Naive thymus-derived CD8-positive, alpha-beta T cell (primary cell): Measurements from ENCODE around the gene IFNL1. TPM values are rescaled to one million over a fixed set of nuclear protein-coding genes. Genes with fewer than 3 reads are reported as not detected.
A peak's percentile ranks its signal among the peaks of the same experiment; 100 is the strongest.
"Not testable (repeated sequence)": the region's sequence is repeated elsewhere in the genome, so short reads cannot be mapped to it uniquely, and the experiment has no call there.

ENCODE experiments used
- ATAC-seq, 2 donors: fragments of 150-1000 bp; cut with Tn5 transposase in 1 of 2; sonication (Bioruptor Pico), chemical (Tn5 transposase) in 1 of 2; 1 replicate in 1 of 2; 2 replicates in 1 of 2; pipeline ENCODE4 v1.10.0; 2021; ENCODE audit warnings: mild to moderate bottlenecking in 2 of 2, moderate library complexity in 2 of 2
- POLR2A ChIA-PET: fragments of 350-600 bp; sonication (Branson Sonifier 250); formaldehyde crosslinking; loops from one replicate; lab custom pipeline; 2021; ENCODE audit warnings: antibody characterized with exemption; lab: Charles Lee
- DNase-seq, 10 donors: peaks; one replicate each; pipeline versions ENCODE4 v3.0.0 to v3.0.0-alpha.2; 2020 to 2022
- H3K27ac Mint-ChIP-seq, 10 donors: one replicate each; pipeline ENCODE4 v1.8.0; 2020 to 2022; ENCODE audit warnings: mild to moderate bottlenecking in 10 of 10, mixed read lengths in 10 of 10, moderate library complexity in 4 of 10, inconsistent platforms in 1 of 10
- H3K27me3 Mint-ChIP-seq, 5 donors: one replicate each; pipeline ENCODE4 v1.8.0; 2021 to 2022; ENCODE audit warnings: mixed read lengths in 5 of 5
- H3K36me3 Mint-ChIP-seq, 3 donors: one replicate each; pipeline ENCODE4 v1.8.0; 2020 to 2022; ENCODE audit warnings: mixed read lengths in 3 of 3, mild to moderate bottlenecking in 2 of 3, inconsistent platforms in 1 of 3
- H3K4me1 Mint-ChIP-seq, 4 donors: one replicate each; pipeline ENCODE4 v1.8.0; 2021 to 2022; ENCODE audit warnings: mixed read lengths in 4 of 4
- H3K4me3 Mint-ChIP-seq, 10 donors: one replicate each; pipeline ENCODE4 v1.8.0; 2020 to 2022; ENCODE audit warnings: mild to moderate bottlenecking in 10 of 10, mixed read lengths in 10 of 10, moderate library complexity in 6 of 10, inconsistent platforms in 1 of 10
- H3K9me3 Mint-ChIP-seq, 9 donors: one replicate each; pipeline ENCODE4 v1.8.0; 2020 to 2022; ENCODE audit warnings: mixed read lengths in 9 of 9, mild to moderate bottlenecking in 3 of 9, inconsistent platforms in 1 of 9, moderate library complexity in 1 of 9
- polyA plus RNA-seq, 3 donors: library from polyadenylated mRNA; unstranded; fragments of 300-500 nt; fragmentation: Illumina TruSeq; gene quantifications; one replicate each; pipeline ENCODE4 v1.2.3, GENCODE V29; 2021
- total RNA-seq, 8 experiments: library from RNA in 2 of 8; stranded (reverse) in 2 of 8; gene quantifications; one replicate each; pipeline ENCODE4 v1.2.3 and lab custom pipeline; 2021 to 2026

The IFNL1 gene
- total and polyA plus RNA-seq, 5 experiments from 2014 or later: 0.65 TPM; not detected in 4

DNA sequence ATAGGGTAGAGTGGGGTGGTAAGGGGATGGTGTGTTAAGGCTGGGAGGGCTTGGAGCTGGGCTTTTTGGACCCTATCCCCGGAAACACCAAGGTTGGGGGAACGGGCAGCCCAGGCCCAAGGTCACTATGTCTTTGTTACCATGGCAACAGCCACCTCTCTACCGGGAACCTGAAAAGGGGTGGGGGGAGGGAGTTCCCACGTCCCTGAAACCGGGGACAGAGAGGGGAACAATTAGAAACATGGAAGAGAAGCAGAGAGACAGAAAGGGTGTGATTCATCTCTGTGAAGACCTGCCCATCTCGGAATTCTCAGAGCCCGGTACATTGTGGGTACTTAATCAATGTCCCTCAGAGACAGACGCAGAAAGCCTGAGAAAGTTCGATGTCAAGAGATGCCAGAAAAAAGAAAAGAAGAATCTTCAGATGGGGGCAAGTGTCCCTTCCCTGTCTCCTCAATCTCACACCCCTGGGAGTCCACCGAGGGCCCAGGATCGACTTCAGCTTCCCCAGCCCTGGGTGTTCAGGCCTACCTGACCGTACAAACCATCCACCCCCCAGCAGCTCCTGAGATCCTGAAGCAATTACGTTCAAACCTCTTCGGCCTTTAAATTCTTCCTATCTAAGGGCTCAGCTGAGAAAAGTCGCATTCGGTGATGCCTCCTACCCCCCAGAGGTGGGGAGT lies 31.3 kb downstream of the IFNL1 start:
- Mint-ChIP-seq H3K27me3 (no peaks in the 10 kb centered on the region), H3K4me3 (peak overlapping the region in 1 of 10 donors; percentile 52), H3K4me1 (peaks cover 27 to 62% (median 49%) of the 10 kb centered on the region in 4 donors), H3K27ac (peak overlapping the region in 7 of 10 donors; percentile 40 to 92 (median 78)), H3K36me3 (peaks cover 0 to 64% (median 7%) of the 10 kb centered on the region in 3 donors), H3K9me3 (no peaks in the 10 kb centered on the region)
- POLR2A ChIA-PET: interaction anchor here (0.6 to 1.5 kb wide), 7 partner anchors 8 to 205 kb away, joined by 3 to 8 read pairs (median 4); partner anchors contain the start of genes GMFG and SAMD4B
- peak in 1 of 2 donors; percentile 19 for ATAC-seq
- no peak for DNase-seq

- peaks cover 23 to 63% (median 50%) of the 10 kb centered on the region in 4 donors for H3K4me1 Mint-ChIP-seq
- POLR2A ChIA-PET: interaction anchor here (1.1 to 1.5 kb wide), 4 partner anchors 14 to 206 kb away, joined by 3 to 5 read pairs (median 4); partner anchors contain the start of gene SAMD4B
- H3K4me3 Mint-ChIP-seq: peak overlapping the region in 9 of 10 donors; percentile 14 to 74 (median 52)
- no peaks in the 10 kb centered on the region for H3K9me3 Mint-ChIP-seq
- peak; percentile 59 to 82 for ATAC-seq
- peaks cover 0 to 71% (median 8%) of the 10 kb centered on the region in 3 donors for H3K36me3 Mint-ChIP-seq
- DNase-seq: peak; percentile 63 to 88 (median 78)
- no peaks in the 10 kb centered on the region for H3K27me3 Mint-ChIP-seq
- peak overlapping the region; percentile 37 to 92 (median 82) for H3K27ac Mint-ChIP-seq
Measured at GRCh38 chr19:39328046-39328705, 32.0 kb downstream of the IFNL1 start.

- peaks cover 18 to 71% (median 63%) of the 10 kb centered on the region in 4 donors for H3K4me1 Mint-ChIP-seq
- POLR2A ChIA-PET: no interaction called here
- peak overlapping the region in 9 of 10 donors; percentile 19 to 81 (median 37) for H3K4me3 Mint-ChIP-seq
- peaks cover 0 to 76% (median 12%) of the 10 kb centered on the region in 3 donors for H3K36me3 Mint-ChIP-seq
- DNase-seq (no peak), ATAC-seq (no peak)
- H3K27ac Mint-ChIP-seq: peak overlapping the region in 8 of 10 donors; percentile 53 to 85 (median 76)
- H3K27me3 Mint-ChIP-seq: no peaks in the 10 kb centered on the region
- no peaks in the 10 kb centered on the region for H3K9me3 Mint-ChIP-seq
Measured at GRCh38 chr19:39329948-39330347, 33.7 kb downstream of the IFNL1 start.

DNA sequence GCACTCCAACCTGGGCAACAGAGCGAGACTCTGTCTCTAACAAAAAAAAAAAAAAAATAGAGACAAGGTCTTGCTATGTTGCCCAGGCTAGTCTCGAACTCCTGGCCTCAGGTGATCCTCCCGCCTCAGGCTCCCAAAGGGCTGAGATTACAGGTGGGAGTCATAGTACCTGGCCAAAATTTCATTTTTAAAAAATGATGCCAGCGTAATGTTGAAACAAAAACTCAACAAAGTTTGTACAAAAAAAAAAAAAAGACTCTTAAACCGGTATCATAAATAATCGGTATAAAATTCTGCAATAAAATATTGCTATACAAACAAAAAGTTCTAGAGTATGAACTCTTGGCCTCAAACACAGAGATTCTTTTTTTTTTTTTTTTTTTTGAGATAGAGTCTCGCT lies 36.1 kb downstream of the IFNL1 start:
- no peaks in the 10 kb centered on the region for H3K9me3 Mint-ChIP-seq
- peaks cover 0 to 66% (median 12%) of the 10 kb centered on the region in 3 donors for H3K36me3 Mint-ChIP-seq
- POLR2A ChIA-PET: interaction anchor here (0.6 to 0.7 kb wide), 2 partner anchors 105 to 265 kb away, joined by 3 to 5 read pairs; no protein-coding TSS in a partner anchor
- H3K27ac Mint-ChIP-seq: peak overlapping the region; percentile 67 to 100 (median 92)
- no peaks in the 10 kb centered on the region for H3K27me3 Mint-ChIP-seq
- peak overlapping the region; percentile 52 to 100 (median 86) for H3K4me3 Mint-ChIP-seq
- ATAC-seq (no peak), DNase-seq (no peak)
- H3K4me1 Mint-ChIP-seq: peaks cover 27 to 87% (median 72%) of the 10 kb centered on the region in 4 donors

- Mint-ChIP-seq H3K36me3 (peaks cover 0 to 64% (median 12%) of the 10 kb centered on the region in 3 donors), H3K27ac (peak overlapping the region; percentile 67 to 100 (median 92)), H3K4me1 (peaks cover 30 to 88% (median 74%) of the 10 kb centered on the region in 4 donors), H3K4me3 (peak overlapping the region; percentile 52 to 100 (median 86))
- not testable (repeated sequence) for H3K9me3 Mint-ChIP-seq, ATAC-seq, H3K27me3 Mint-ChIP-seq, DNase-seq
- POLR2A ChIA-PET: interaction anchor here (0.6 kb wide), 1 partner anchor 1468 kb away, joined by 3 read pairs; no protein-coding TSS in a partner anchor
Measured at GRCh38 chr19:39332738-39333137, 36.5 kb downstream of the IFNL1 start.

- ATAC-seq (no peak), DNase-seq (no peak)
- peaks cover 31 to 87% (median 73%) of the 10 kb centered on the region in 4 donors for H3K4me1 Mint-ChIP-seq
- H3K27me3 Mint-ChIP-seq: no peaks in the 10 kb centered on the region
- H3K36me3 Mint-ChIP-seq: peaks cover 0 to 57% (median 9%) of the 10 kb centered on the region in 3 donors
- peak overlapping the region; percentile 67 to 100 (median 97) for H3K27ac Mint-ChIP-seq
- peak overlapping the region; percentile 73 to 100 (median 98) for H3K4me3 Mint-ChIP-seq
- no peaks in the 10 kb centered on the region for H3K9me3 Mint-ChIP-seq
- POLR2A ChIA-PET: interaction anchor here (0.6 to 1.4 kb wide), 3 partner anchors 7 to 1467 kb away, joined by 3 to 4 read pairs (median 3); no protein-coding TSS in a partner anchor
Measured at GRCh38 chr19:39333507-39333906, 37.3 kb downstream of the IFNL1 start.

DNA sequence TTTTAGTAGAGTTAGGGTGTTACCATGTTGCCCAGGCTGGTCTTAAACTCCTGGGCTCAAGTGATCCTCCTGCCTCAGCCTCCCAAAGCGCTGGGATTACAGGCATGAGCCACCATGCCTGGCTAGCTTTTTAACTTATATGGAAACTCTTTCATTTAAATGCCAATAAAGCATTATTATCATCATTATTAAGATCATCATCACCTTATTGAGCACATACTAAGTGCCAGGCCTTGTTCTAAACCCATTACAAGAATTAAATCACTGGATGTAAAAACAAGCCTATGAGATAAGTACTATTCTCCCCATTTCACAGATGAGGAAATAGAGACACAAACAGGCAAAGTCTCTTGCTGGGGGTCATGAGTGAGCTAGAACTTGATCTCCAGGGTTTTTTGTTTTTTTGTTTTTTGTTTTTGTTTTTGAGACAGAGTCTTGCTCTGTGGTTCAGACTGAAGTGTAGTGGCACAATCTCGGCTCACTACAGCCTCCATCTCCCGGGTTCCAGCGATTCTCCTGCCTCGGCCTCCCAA lies 38.3 kb downstream of the IFNL1 start:
- peak overlapping the region; percentile 96 to 100 (median 98) for H3K27ac Mint-ChIP-seq

DNA sequence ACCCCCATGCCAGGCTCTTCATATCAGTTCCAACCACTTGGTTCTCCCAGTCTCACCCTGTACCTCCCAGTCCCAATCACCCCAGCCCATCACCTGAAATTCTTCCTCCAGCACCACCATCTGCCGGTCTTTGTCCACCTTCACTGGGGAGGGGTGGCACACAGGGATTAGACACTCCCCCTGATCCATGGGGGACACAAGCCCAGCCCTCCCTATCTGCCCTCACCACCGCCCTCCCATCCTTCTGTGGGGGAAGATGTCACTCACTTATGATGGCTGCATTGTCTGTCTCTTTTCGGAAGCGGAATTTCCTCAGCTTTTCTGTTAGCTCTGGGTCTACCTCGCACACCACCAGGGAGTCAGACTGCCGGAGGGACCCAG lies 39.0 kb downstream of the IFNL1 start:
- DNase-seq (peak in 4 of 10 donors; percentile 12 to 33 (median 28)), ATAC-seq (peak; percentile 46 to 50)
- Mint-ChIP-seq H3K36me3 (peaks cover 0 to 40% (median 5%) of the 10 kb centered on the region in 3 donors), H3K4me3 (peak overlapping the region; percentile 95 to 100 (median 99)), H3K27ac (peak overlapping the region; percentile 96 to 100 (median 98)), H3K4me1 (peaks cover 28 to 76% (median 67%) of the 10 kb centered on the region in 4 donors), H3K9me3 (no peaks in the 10 kb centered on the region), H3K27me3 (no peaks in the 10 kb centered on the region)
- POLR2A ChIA-PET: interaction anchor here (0.6 to 3.0 kb wide), 22 partner anchors 8 to 618 kb away, joined by 3 to 19 read pairs (median 5); partner anchors contain the start of genes EID2B, MED29, PAF1 and PAK4

More for the DNA sequence above, 38.3 kb downstream of the IFNL1 start:
- Mint-ChIP-seq H3K4me3 (peak overlapping the region; percentile 95 to 100 (median 99)), H3K36me3 (peaks cover 0 to 47% (median 5%) of the 10 kb centered on the region in 3 donors), H3K4me1 (peaks cover 25 to 77% (median 64%) of the 10 kb centered on the region in 4 donors), H3K9me3 (no peaks in the 10 kb centered on the region), H3K27me3 (no peaks in the 10 kb centered on the region)
- DNase-seq: no peak
- POLR2A ChIA-PET: interaction anchor here (0.6 to 3.0 kb wide), 9 partner anchors 8 to 504 kb away, joined by 3 to 19 read pairs (median 4); partner anchors contain the start of genes MED29, PAF1 and RPS16
- ATAC-seq: no peak

GRCh38 chr19:39336483-39336882 lies 40.3 kb downstream of the IFNL1 start:
- H3K36me3 Mint-ChIP-seq: peaks cover 0 to 27% (median 5%) of the 10 kb centered on the region in 3 donors
- DNase-seq (no peak), ATAC-seq (no peak)
- POLR2A ChIA-PET: interaction anchor here (0.8 to 3.0 kb wide), 17 partner anchors 8 to 617 kb away, joined by 3 to 19 read pairs (median 5); partner anchors contain the start of genes EID2B, MED29, PAF1 and PLEKHG2
- peaks cover 31 to 79% (median 68%) of the 10 kb centered on the region in 4 donors for H3K4me1 Mint-ChIP-seq
- H3K27ac Mint-ChIP-seq: peak overlapping the region; percentile 96 to 100 (median 98)
- H3K9me3 Mint-ChIP-seq: no peaks in the 10 kb centered on the region
- H3K4me3 Mint-ChIP-seq: peak overlapping the region; percentile 95 to 100 (median 99)
- no peaks in the 10 kb centered on the region for H3K27me3 Mint-ChIP-seq

- Mint-ChIP-seq H3K4me1 (peaks cover 48 to 75% (median 68%) of the 10 kb centered on the region in 4 donors), H3K9me3 (no peaks in the 10 kb centered on the region), H3K27ac (peak overlapping the region; percentile 80 to 99 (median 97)), H3K36me3 (peaks cover 0 to 11% (median 0%) of the 10 kb centered on the region in 3 donors), H3K4me3 (peak overlapping the region in 8 of 10 donors; percentile 94 to 99 (median 98)), H3K27me3 (no peaks in the 10 kb centered on the region)
- no peak for DNase-seq
- POLR2A ChIA-PET: interaction anchor here (0.6 to 1.3 kb wide), 2 partner anchors 51 to 335 kb away, joined by 4 read pairs; partner anchors contain the start of gene PAF1
- no peak for ATAC-seq
Measured at GRCh38 chr19:39339674-39340073, 43.5 kb downstream of the IFNL1 start.

GRCh38 chr19:39340156-39340555 lies 43.9 kb downstream of the IFNL1 start:
- H3K36me3 Mint-ChIP-seq, DNase-seq, ATAC-seq, H3K27me3 Mint-ChIP-seq, H3K9me3 Mint-ChIP-seq: not testable (repeated sequence)
- POLR2A ChIA-PET: interaction anchor here (1.1 to 1.3 kb wide), 2 partner anchors 14 to 50 kb away, joined by 4 read pairs; partner anchors contain the start of gene PAF1
- peaks cover 49 to 75% (median 69%) of the 10 kb centered on the region in 4 donors for H3K4me1 Mint-ChIP-seq
- peak overlapping the region; percentile 95 to 99 (median 97) for H3K27ac Mint-ChIP-seq
- H3K4me3 Mint-ChIP-seq: peak overlapping the region; percentile 94 to 99 (median 98)
